SK-N-SH (cell line): ENCODE data around the gene SLC27A2. TPM values are rescaled to one million over a fixed set of nuclear protein-coding genes. Genes with fewer than 3 reads are reported as not detected.

Source experiments
- CTCF ChIA-PET: fragments of 300-600, 350-600 bp; formaldehyde crosslinking; extraction: SDS; loops from one replicate; lab custom pipeline; 2021; lab: Yijun Ruan, JAX
- POLR2A ChIA-PET: fragments of 350-600 bp; sonication (Branson Sonifier 250); formaldehyde crosslinking; extraction: SDS; loops from one replicate; lab custom pipeline; 2020; ENCODE audit warnings: antibody characterized with exemption, inconsistent platforms; lab: Yijun Ruan, JAX
- DNase-seq: peaks from one replicate; pipeline ENCODE4 v3.0.0; 2012
- H2AFZ ChIP-seq: fragments of 200-600 bp; sonication (generic); 2 replicates; pipeline ENCODE4 v1.8.1; 2016; ENCODE audit warnings: antibody characterized with exemption, mild to moderate bottlenecking, low read depth
- H3F3A ChIP-seq: fragments of 200-600 bp; sonication (generic); replicated peaks from 2 replicates; pipeline ENCODE3; 2016; ENCODE audit warnings: antibody characterized with exemption, mild to moderate bottlenecking; ENCODE audit not compliant: insufficient read depth
- H3K27ac ChIP-seq, 2 experiments: fragments of 200-500 bp in 1 of 2; fragments of 200-600 bp in 1 of 2; sonication (Bioruptor generic) in 1 of 2; sonication (generic), shearing (Covaris generic) in 1 of 2; 2 replicates each; pipeline versions ENCODE4 v1.5.1 to v1.6.1; 2014 to 2016; ENCODE audit warnings: low read depth in 2 of 2, inconsistent platforms in 1 of 2, low read length in 1 of 2, mild to moderate bottlenecking in 1 of 2, mixed read lengths in 1 of 2
- H3K27me3 ChIP-seq: fragments of 200-600 bp; sonication (generic), shearing (Covaris generic); 2 replicates; pipeline ENCODE4 v1.6.1; 2016; ENCODE audit warnings: mixed run types; ENCODE audit not compliant: insufficient read depth
- H3K36me3 ChIP-seq, 2 experiments: fragments of 200-500 bp in 1 of 2; fragments of 200-600 bp in 1 of 2; sonication (Bioruptor generic) in 1 of 2; sonication (generic) in 1 of 2; replicated peaks in 1 of 2; 2 replicates each; pipeline versions ENCODE3 to v1.5.1; 2014 to 2016; ENCODE audit warnings: low read length in 1 of 2, mild to moderate bottlenecking in 1 of 2; ENCODE audit not compliant: insufficient read depth in 2 of 2, control insufficient read depth in 1 of 2
- H3K4me1 ChIP-seq, 2 experiments: fragments of 200-500 bp in 1 of 2; fragments of 200-600 bp in 1 of 2; sonication (Bioruptor generic) in 1 of 2; sonication (generic), shearing (Covaris generic) in 1 of 2; 2 replicates each; pipeline versions ENCODE4 v1.5.1 to v1.6.1; 2014 to 2016; ENCODE audit warnings: low read depth in 1 of 2, low read length in 1 of 2, mixed run types in 1 of 2; ENCODE audit not compliant: insufficient read depth in 2 of 2, control insufficient read depth in 1 of 2
- H3K4me2 ChIP-seq: fragments of 200-600 bp; sonication (generic), shearing (Covaris generic); 2 replicates; pipeline ENCODE4 v1.6.1; 2017; ENCODE audit warnings: mixed run types
- H3K4me3 ChIP-seq, 2 experiments: fragments of 200-500 bp in 1 of 2; fragments of 200-600 bp in 1 of 2; sonication (Bioruptor generic) in 1 of 2; sonication (generic), shearing (Covaris generic) in 1 of 2; 2 replicates each; pipeline versions ENCODE4 v1.5.1 to v1.8.1; 2014 to 2016; ENCODE audit warnings: low read depth in 2 of 2, inconsistent platforms in 1 of 2, low read length in 1 of 2, mild to moderate bottlenecking in 1 of 2, mixed read lengths in 1 of 2, moderate library complexity in 1 of 2
- H3K79me2 ChIP-seq: fragments of 200-600 bp; sonication (generic); 2 replicates; pipeline ENCODE4 v1.8.1; 2017; ENCODE audit warnings: mild to moderate bottlenecking; ENCODE audit not compliant: insufficient read depth
- H3K9ac ChIP-seq: fragments of 200-600 bp; sonication (generic); 2 replicates; pipeline ENCODE4 v1.6.1; 2017; ENCODE audit warnings: mixed run types
- H3K9me2 ChIP-seq: fragments of 200-600 bp; sonication (generic); 2 replicates; pipeline ENCODE4 v1.6.1; 2017; ENCODE audit warnings: mixed run types
- H3K9me3 ChIP-seq: fragments of 200-600 bp; sonication (generic); 2 replicates; pipeline ENCODE4 v1.6.1; 2017; ENCODE audit warnings: mixed run types, mild to moderate bottlenecking, moderate library complexity
- H4K20me1 ChIP-seq: fragments of 200-600 bp; sonication (generic); 2 replicates; pipeline ENCODE4 v1.6.1; 2017; ENCODE audit warnings: mild to moderate bottlenecking, mixed run types; ENCODE audit not compliant: insufficient read depth
- ELF1 ChIP-seq: IDR thresholded peaks from 2 replicates; pipeline ENCODE4 v1.4.0; 2012
- EP300 ChIP-seq, 2 experiments: IDR thresholded peaks; 2 replicates each; pipeline versions ENCODE4 v1.4.0 to v1.6.1; 2012; ENCODE audit warnings: borderline replicate concordance in 1 of 2, low read depth in 1 of 2, low read length in 1 of 2
- EZH2phosphoT487 ChIP-seq: fragments of 200-600 bp; sonication (generic); IDR thresholded peaks from 2 replicates; pipeline ENCODE4 v1.6.1; 2017; ENCODE audit warnings: low read depth, mixed run types, mild to moderate bottlenecking, antibody characterized with exemption, moderate library complexity, borderline replicate concordance
- GABPA ChIP-seq: IDR thresholded peaks from 2 replicates; pipeline ENCODE4 v1.4.0; 2012; ENCODE audit warnings: low read depth, mild to moderate bottlenecking
- JUND ChIP-seq: IDR thresholded peaks from 2 replicates; pipeline ENCODE4 v1.4.0; 2012
- MEF2A ChIP-seq: IDR thresholded peaks from 2 replicates; pipeline ENCODE4 v1.4.0; 2012; ENCODE audit warnings: low read depth, borderline replicate concordance
- MXI1 ChIP-seq: IDR thresholded peaks from 2 replicates; pipeline ENCODE4 v1.6.1; 2012; ENCODE audit warnings: mild to moderate bottlenecking, low read depth, low read length, improper control_type of control experiment
- NFIC ChIP-seq: IDR thresholded peaks from 2 replicates; pipeline ENCODE4 v1.4.0; 2012; ENCODE audit warnings: borderline replicate concordance
- NRF1 ChIP-seq: IDR thresholded peaks from 2 replicates; pipeline ENCODE4 v1.6.1; 2012; ENCODE audit warnings: low read depth, mild to moderate bottlenecking, low read length
- POLR2AphosphoS5 ChIP-seq: IDR thresholded peaks from 2 replicates; pipeline ENCODE4 v1.6.1; 2012; ENCODE audit warnings: low read depth, low read length
- RXRA ChIP-seq: IDR thresholded peaks from 2 replicates; pipeline ENCODE4 v1.4.0; 2012; ENCODE audit warnings: low read depth, mild to moderate bottlenecking, borderline replicate concordance
- SIN3A ChIP-seq: IDR thresholded peaks from 2 replicates; pipeline ENCODE4 v1.6.1; 2012; ENCODE audit warnings: low read depth, mild to moderate bottlenecking, low read length, moderate library complexity, borderline replicate concordance
- TAF1 ChIP-seq: IDR thresholded peaks from 2 replicates; pipeline ENCODE4 v1.6.1; 2012; ENCODE audit warnings: low read depth, mild to moderate bottlenecking, low read length, moderate library complexity, borderline replicate concordance
- TEAD4 ChIP-seq: IDR thresholded peaks from 2 replicates; pipeline ENCODE4 v1.4.0; 2012; ENCODE audit warnings: mild to moderate bottlenecking, borderline replicate concordance; ENCODE audit not compliant: insufficient read depth
- YY1 ChIP-seq: IDR thresholded peaks from 2 replicates; pipeline ENCODE4 v1.4.0; 2012; ENCODE audit warnings: low read depth, mild to moderate bottlenecking
- whole genome bisulfite sequencing: methylation state at CpG from one replicate; pipeline ENCODE4 v1.1.6; 2017; ENCODE audit warnings: low lambda C conversion rate; 5-methylcytosine and 5-hydroxymethylcytosine counted together
- polyA plus RNA-seq, 3 experiments: library from polyadenylated mRNA; depleted of rRNA; stranded (reverse); fragments of >200 nt; gene quantifications; 2 replicates each; pipeline ENCODE4 v1.2.3, GENCODE V29; 2012
- TF ChIP-seq, protein P1 (sequence below): IDR thresholded peaks from 2 replicates; pipeline ENCODE4 v1.4.0; 2012; ENCODE audit warnings: low read depth, borderline replicate concordance
- TF ChIP-seq, protein P2 (sequence below): IDR thresholded peaks from 2 replicates; pipeline ENCODE4 v1.4.0; 2012; ENCODE audit warnings: low read depth
- TF ChIP-seq, protein P3 (sequence below): IDR thresholded peaks from 2 replicates; pipeline ENCODE4 v1.6.1; 2012; ENCODE audit warnings: mild to moderate bottlenecking, low read depth, low read length, moderate library complexity

The SLC27A2 gene
- polyA plus RNA-seq, 1 of the 3 experiments (the other 2 are of a cell fraction), result 0.49 TPM

DNA sequence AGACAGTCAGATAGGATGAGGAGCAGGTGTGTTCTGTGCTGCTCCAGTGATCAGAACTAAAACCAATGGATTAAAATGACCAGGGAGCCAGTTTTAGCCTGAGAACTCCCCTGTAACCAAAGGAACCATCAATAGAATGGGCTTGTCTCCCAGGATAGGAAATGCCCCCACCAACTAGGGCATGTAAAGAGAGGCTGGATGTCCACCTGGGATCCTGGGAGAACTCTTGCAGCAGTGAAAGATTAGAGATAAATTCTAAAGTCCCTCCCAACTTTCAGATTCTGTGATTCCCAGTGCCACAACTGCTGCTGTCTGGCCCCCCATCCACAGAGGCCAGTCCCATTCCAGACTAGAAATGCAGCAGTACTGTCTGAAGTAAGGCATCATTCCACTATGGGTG lies 49.8 kb downstream of the SLC27A2 start (continued):
- TF ChIP-seq NRF1 (no peak), SIN3A (no peak), MXI1 (no peak), MEF2A (no peak), TAF1 (no peak)

DNA sequence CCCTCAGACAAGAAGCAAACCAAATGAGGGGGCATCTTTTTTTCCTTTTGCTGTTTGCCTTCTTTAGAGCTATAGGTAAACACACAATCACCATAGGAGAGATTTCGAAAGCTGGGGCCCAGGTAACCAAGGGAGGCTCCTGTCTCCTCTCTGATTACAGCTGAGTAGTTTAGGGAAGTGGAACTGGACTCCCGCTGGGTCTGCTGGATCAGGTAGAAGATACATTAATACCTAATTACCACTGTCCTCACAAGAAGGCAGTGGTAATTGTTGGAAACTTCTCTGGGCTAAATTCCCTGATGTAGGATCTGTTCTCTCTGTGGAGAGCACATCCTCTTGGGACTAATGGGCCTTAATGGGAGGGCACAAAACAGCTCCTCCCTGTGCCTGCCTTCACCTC lies 50.8 kb downstream of the SLC27A2 start:
- no peak overlapping the region for H3K4me2 ChIP-seq
- 65% methylated on average over 2 of the region's 2 CpGs for WGBS
- peaks cover 0 to 5% of the 10 kb centered on the region in 2 experiments; a peak in 1 of 4 replicates for H3K4me1 ChIP-seq
- ChIA-PET CTCF (no interaction called here), POLR2A (no interaction called here)
- no peak for DNase-seq
- no peak overlapping the region for H3K9ac ChIP-seq
- H3K27ac ChIP-seq, result no peak overlapping the region
- H4K20me1 ChIP-seq, result no peaks in the 10 kb centered on the region
- no peaks in the 10 kb centered on the region for H3K36me3 ChIP-seq
- H2AFZ ChIP-seq, result no peak overlapping the region
- no peaks in the 10 kb centered on the region for H3F3A ChIP-seq
- no peaks in the 10 kb centered on the region for H3K9me3 ChIP-seq
- H3K79me2 ChIP-seq, result no peaks in the 10 kb centered on the region
- no peaks in the 10 kb centered on the region for H3K27me3 ChIP-seq
- TF ChIP-seq TEAD4, result no peak
- TF ChIP-seq JUND, result no peak
- H3K4me3 ChIP-seq, result no peak overlapping the region
- no peaks in the 10 kb centered on the region for H3K9me2 ChIP-seq

DNA sequence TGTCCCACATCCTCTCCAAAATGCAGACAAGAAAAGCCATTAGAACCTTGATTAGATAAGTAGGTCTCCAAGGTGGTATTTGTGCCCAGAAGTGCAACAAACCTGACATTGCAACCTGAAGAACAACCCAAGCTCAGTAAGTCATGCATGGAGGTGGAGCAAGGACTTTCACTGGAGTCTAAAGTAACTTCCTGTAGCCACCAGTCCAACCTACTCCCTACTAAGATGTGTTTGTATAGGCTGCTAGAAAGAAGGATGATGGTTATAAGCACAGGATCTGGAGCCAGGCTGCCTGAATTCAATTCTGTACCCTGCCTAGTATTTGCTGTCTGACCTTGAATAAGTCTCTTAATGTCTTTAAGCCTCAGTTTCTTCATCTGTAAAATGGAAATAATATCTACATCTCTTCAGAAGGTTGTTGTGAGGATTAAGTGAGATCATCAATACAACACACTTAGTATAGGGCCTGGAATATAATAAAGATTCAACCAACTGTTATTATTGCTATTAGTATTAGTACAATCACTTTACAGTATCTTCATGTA lies 51.3 kb downstream of the SLC27A2 start:
- Histone ChIP-seq H3K4me1 (peaks cover 0 to 5% of the 10 kb centered on the region in 2 experiments; a peak in 1 of 4 replicates), H3K9me3 (no peaks in the 10 kb centered on the region), H2AFZ (no peak overlapping the region), H3K36me3 (no peaks in the 10 kb centered on the region), H3K79me2 (no peaks in the 10 kb centered on the region), H3K9me2 (no peaks in the 10 kb centered on the region), H3F3A (no peaks in the 10 kb centered on the region), H3K27ac (no peak overlapping the region), H3K4me3 (no peak overlapping the region), H4K20me1 (no peaks in the 10 kb centered on the region), H3K27me3 (no peaks in the 10 kb centered on the region), H3K4me2 (no peak overlapping the region), H3K9ac (no peak overlapping the region)
- TF ChIP-seq GABPA (no peak), ELF1 (no peak), RXRA (no peak), EP300 (IDR thresholded peaks at IDR 0.05; ENCODE audit: borderline replicate concordance in 1 of 2, low read depth in 1 of 2, low read length in 1 of 2) (no peak), POLR2AphosphoS5 (no peak), NFIC (no peak), SIN3A (no peak), NRF1 (no peak), EZH2phosphoT487 (no peak), YY1 (no peak)
- TF ChIP-seq, protein P1, sequence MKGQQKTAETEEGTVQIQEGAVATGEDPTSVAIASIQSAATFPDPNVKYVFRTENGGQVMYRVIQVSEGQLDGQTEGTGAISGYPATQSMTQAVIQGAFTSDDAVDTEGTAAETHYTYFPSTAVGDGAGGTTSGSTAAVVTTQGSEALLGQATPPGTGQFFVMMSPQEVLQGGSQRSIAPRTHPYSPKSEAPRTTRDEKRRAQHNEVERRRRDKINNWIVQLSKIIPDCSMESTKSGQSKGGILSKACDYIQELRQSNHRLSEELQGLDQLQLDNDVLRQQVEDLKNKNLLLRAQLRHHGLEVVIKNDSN, result no peak
- TF ChIP-seq, protein P2, sequence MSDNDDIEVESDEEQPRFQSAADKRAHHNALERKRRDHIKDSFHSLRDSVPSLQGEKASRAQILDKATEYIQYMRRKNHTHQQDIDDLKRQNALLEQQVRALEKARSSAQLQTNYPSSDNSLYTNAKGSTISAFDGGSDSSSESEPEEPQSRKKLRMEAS, result no peak
- TF ChIP-seq, protein P3, sequence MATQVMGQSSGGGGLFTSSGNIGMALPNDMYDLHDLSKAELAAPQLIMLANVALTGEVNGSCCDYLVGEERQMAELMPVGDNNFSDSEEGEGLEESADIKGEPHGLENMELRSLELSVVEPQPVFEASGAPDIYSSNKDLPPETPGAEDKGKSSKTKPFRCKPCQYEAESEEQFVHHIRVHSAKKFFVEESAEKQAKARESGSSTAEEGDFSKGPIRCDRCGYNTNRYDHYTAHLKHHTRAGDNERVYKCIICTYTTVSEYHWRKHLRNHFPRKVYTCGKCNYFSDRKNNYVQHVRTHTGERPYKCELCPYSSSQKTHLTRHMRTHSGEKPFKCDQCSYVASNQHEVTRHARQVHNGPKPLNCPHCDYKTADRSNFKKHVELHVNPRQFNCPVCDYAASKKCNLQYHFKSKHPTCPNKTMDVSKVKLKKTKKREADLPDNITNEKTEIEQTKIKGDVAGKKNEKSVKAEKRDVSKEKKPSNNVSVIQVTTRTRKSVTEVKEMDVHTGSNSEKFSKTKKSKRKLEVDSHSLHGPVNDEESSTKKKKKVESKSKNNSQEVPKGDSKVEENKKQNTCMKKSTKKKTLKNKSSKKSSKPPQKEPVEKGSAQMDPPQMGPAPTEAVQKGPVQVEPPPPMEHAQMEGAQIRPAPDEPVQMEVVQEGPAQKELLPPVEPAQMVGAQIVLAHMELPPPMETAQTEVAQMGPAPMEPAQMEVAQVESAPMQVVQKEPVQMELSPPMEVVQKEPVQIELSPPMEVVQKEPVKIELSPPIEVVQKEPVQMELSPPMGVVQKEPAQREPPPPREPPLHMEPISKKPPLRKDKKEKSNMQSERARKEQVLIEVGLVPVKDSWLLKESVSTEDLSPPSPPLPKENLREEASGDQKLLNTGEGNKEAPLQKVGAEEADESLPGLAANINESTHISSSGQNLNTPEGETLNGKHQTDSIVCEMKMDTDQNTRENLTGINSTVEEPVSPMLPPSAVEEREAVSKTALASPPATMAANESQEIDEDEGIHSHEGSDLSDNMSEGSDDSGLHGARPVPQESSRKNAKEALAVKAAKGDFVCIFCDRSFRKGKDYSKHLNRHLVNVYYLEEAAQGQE, result no peak
- ChIA-PET POLR2A (no interaction called here), CTCF (no interaction called here)
- DNase-seq, result no peak
